B cell (primary cell): Measurements from ENCODE around the gene RCN2. TPM values are rescaled to one million over a fixed set of nuclear protein-coding genes. Genes with fewer than 3 reads are reported as not detected.

Experiments
- ATAC-seq: fragments of 200-7000 bp; cut with Tn5 transposase; one replicate; pipeline ENCODE4 v1.10.0; 2021; ENCODE audit warnings: low read depth, mild to moderate bottlenecking, moderate number of reproducible peaks, moderate library complexity
- CTCF ChIA-PET: fragments of 350-600 bp; sonication (Branson Sonifier 250); formaldehyde crosslinking; loops from one replicate; lab custom pipeline; 2021; ENCODE audit warnings: antibody characterized with exemption, inconsistent platforms; lab: Charles Lee
- POLR2A ChIA-PET: fragments of 350-600 bp; sonication (Branson Sonifier 250); formaldehyde crosslinking; loops from one replicate; lab custom pipeline; 2021; ENCODE audit warnings: antibody characterized with exemption; lab: Charles Lee
- DNase-seq: peaks from one replicate; pipeline ENCODE4 v3.0.0; 2013
- H2AFZ ChIP-seq: 2 replicates; pipeline ENCODE4 v1.6.1; 2012; ENCODE audit warnings: mild to moderate bottlenecking, low read depth, low read length; ENCODE audit not compliant: insufficient read depth, poor library complexity, severe bottlenecking
- H3K27ac ChIP-seq, 2 donors: 1 replicate in 1 of 2; 2 replicates in 1 of 2; pipeline ENCODE4 v1.5.1; 2012 to 2013; ENCODE audit warnings: low read length in 2 of 2, mild to moderate bottlenecking in 2 of 2, moderate library complexity in 1 of 2
- H3K27me3 ChIP-seq, 4 experiments: fragments of 200-600 bp in 1 of 4; sonication (generic) in 1 of 4; replicated peaks in 1 of 4; 1 replicate in 2 of 4; 2 replicates in 2 of 4; pipeline versions ENCODE4 v1.6.1 to v1.7.0; 2013 to 2016; ENCODE audit warnings: low read length in 3 of 4, mild to moderate bottlenecking in 2 of 4, mixed read lengths in 1 of 4, moderate library complexity in 1 of 4; ENCODE audit not compliant: insufficient read depth in 4 of 4, control insufficient read depth in 3 of 4; ENCODE audit errors: control extremely low read depth in 1 of 4
- H3K36me3 ChIP-seq, 2 experiments: replicated peaks in 1 of 2; 1 replicate in 1 of 2; 2 replicates in 1 of 2; pipeline versions ENCODE4 v1.6.1 to v1.7.1; 2013; ENCODE audit warnings: low read length in 1 of 2; ENCODE audit not compliant: insufficient read depth in 2 of 2, control insufficient read depth in 1 of 2; ENCODE audit errors: control extremely low read depth in 1 of 2, extremely low read depth in 1 of 2
- H3K4me1 ChIP-seq, 2 donors: fragments of 200-600 bp in 1 of 2; sonication (generic) in 1 of 2; 1 replicate in 1 of 2; 2 replicates in 1 of 2; pipeline versions ENCODE4 v1.5.1 to v1.6.1; 2013 to 2017; ENCODE audit warnings: low read length in 2 of 2; ENCODE audit not compliant: control insufficient read depth in 2 of 2, insufficient read depth in 2 of 2
- H3K4me2 ChIP-seq: replicated peaks from 2 replicates; pipeline ENCODE3; 2012; ENCODE audit warnings: mild to moderate bottlenecking, low read depth, low read length; ENCODE audit not compliant: poor library complexity, severe bottlenecking
- H3K4me3 ChIP-seq, 5 experiments: fragments of 200-600 bp in 1 of 5; sonication (generic) in 1 of 5; 1 replicate in 3 of 5; 2 replicates in 2 of 5; pipeline versions ENCODE4 v1.5.1 to v1.7.0; 2011 to 2016; ENCODE audit warnings: low read length in 4 of 5, mild to moderate bottlenecking in 4 of 5, low read depth in 2 of 5, control low read depth in 1 of 5, moderate library complexity in 1 of 5; ENCODE audit not compliant: insufficient read depth in 1 of 5; ENCODE audit errors: control extremely low read depth in 1 of 5, extremely low read depth in 1 of 5
- H3K79me2 ChIP-seq: fragments of 200-600 bp; sonication (generic); one replicate; pipeline ENCODE4 v1.6.0; 2016; ENCODE audit warnings: low read length; ENCODE audit not compliant: control insufficient read depth, insufficient read depth
- H3K9ac ChIP-seq: fragments of 200-600 bp; sonication (generic); 2 replicates; pipeline ENCODE4 v1.6.1; 2017; ENCODE audit warnings: mild to moderate bottlenecking, low read length, moderate library complexity
- H3K9me3 ChIP-seq, 3 donors: one replicate each; pipeline versions ENCODE4 v1.6.1 to v1.7.1; 2013; ENCODE audit warnings: low read length in 2 of 3; ENCODE audit not compliant: control insufficient read depth in 2 of 3, insufficient read depth in 1 of 3; ENCODE audit errors: control extremely low read depth in 1 of 3
- H4K20me1 ChIP-seq: 2 replicates; pipeline ENCODE4 v1.6.0; 2012; ENCODE audit warnings: mild to moderate bottlenecking, low read length; ENCODE audit not compliant: insufficient read depth, control insufficient read depth, poor library complexity, severe bottlenecking
- H3K27ac Mint-ChIP-seq: one replicate; pipeline ENCODE4 v1.8.0; 2021; ENCODE audit warnings: mixed read lengths
- H3K27me3 Mint-ChIP-seq: one replicate; pipeline ENCODE4 v1.8.0; 2021; ENCODE audit warnings: mixed read lengths
- H3K4me1 Mint-ChIP-seq: one replicate; pipeline ENCODE4 v1.8.0; 2021; ENCODE audit warnings: mixed read lengths
- H3K4me3 Mint-ChIP-seq: one replicate; pipeline ENCODE4 v1.8.0; 2021; ENCODE audit warnings: mixed read lengths
- H3K9me3 Mint-ChIP-seq: one replicate; pipeline ENCODE4 v1.8.0; 2022; ENCODE audit warnings: mixed read lengths; ENCODE audit not compliant: insufficient read depth
- CTCF ChIP-seq: fragments of 200-600 bp; IDR thresholded peaks from one replicate; pipeline ENCODE4 v1.8.0; 2022; ENCODE audit warnings: antibody characterized with exemption, mild to moderate bottlenecking
- EZH2 ChIP-seq: IDR thresholded peaks from 2 replicates; pipeline ENCODE4 v1.6.1; 2012; ENCODE audit warnings: borderline replicate concordance, low read depth, mild to moderate bottlenecking, moderate library complexity, low read length; ENCODE audit not compliant: insufficient read depth, poor library complexity, severe bottlenecking
- WGBS: methylation state at CpG from one replicate; pipeline ENCODE4 v1.1.5; 2013; ENCODE audit warnings: missing lambda C conversion rate; ENCODE audit not compliant: insufficient coverage; 5-methylcytosine and 5-hydroxymethylcytosine counted together
- intact Hi-C: fragments of 100-400 bp; cut with micrococcal nuclease; formaldehyde crosslinking; loops from one replicate; pipeline ENCODE4 v1.10.0; 2022
- polyA plus RNA-seq: library from polyadenylated mRNA; depleted of rRNA; stranded (reverse); fragments of >200 nt; gene quantifications from 2 replicates; pipeline ENCODE4 v1.2.3, GENCODE V29; 2012
- total RNA-seq, 2 donors: library from RNA; stranded (reverse); fragments of 120-200 nt in 1 of 2; gene quantifications; 1 replicate in 1 of 2; 2 replicates in 1 of 2; pipeline versions ENCODE4 v1.2.3 to v1.2.4, GENCODE V29; 2013 to 2022

Gene RCN2
- total and polyA plus RNA-seq, 2 donors (not counting 1 experiment from before 2014, with no cell fraction given): 16.7 to 27.8 TPM

GRCh38 chr15:76912430-76912829 is 19.1 kb upstream of the RCN2 start:
- no peaks in the 10 kb centered on the region for H3K36me3 ChIP-seq
- H3K4me3 Mint-ChIP-seq: no peak overlapping the region
- H2AFZ ChIP-seq: no peak overlapping the region
- H3K4me1 Mint-ChIP-seq: peaks cover 19% of the 10 kb centered on the region
- peaks cover 0 to 3% (median 0%) of the 10 kb centered on the region in 3 donors for H3K9me3 ChIP-seq
- H3K27ac Mint-ChIP-seq: no peak overlapping the region
- H3K4me3 ChIP-seq: no peak overlapping the region
- ChIA-PET CTCF (no interaction called here), POLR2A (no interaction called here)
- WGBS: no CpG with 5 or more reads among the region's 4 CpGs
- no peaks in the 10 kb centered on the region for H3K9me3 Mint-ChIP-seq
- H3K9ac ChIP-seq: no peak overlapping the region
- H3K4me1 ChIP-seq: peaks cover 4 to 8% of the 10 kb centered on the region in 2 donors
- no peaks in the 10 kb centered on the region for H3K79me2 ChIP-seq
- ATAC-seq: no peak
- H3K27me3 Mint-ChIP-seq: peaks cover 1% of the 10 kb centered on the region
- no peaks in the 10 kb centered on the region for H3K27me3 ChIP-seq
- DNase-seq: no peak
- H4K20me1 ChIP-seq: no peaks in the 10 kb centered on the region
- H3K4me2 ChIP-seq: no peak overlapping the region
- TF ChIP-seq EZH2 (no peak), CTCF (no peak)
- no peak overlapping the region for H3K27ac ChIP-seq
- intact Hi-C loops: no loop called here

GRCh38 chr15:76913737-76914136 is 17.8 kb upstream of the RCN2 start:
- no peaks in the 10 kb centered on the region for H4K20me1 ChIP-seq
- no peaks in the 10 kb centered on the region for H3K9me3 Mint-ChIP-seq
- ChIA-PET CTCF (no interaction called here), POLR2A (no interaction called here)
- 76% methylated on average over 2 of the region's 2 CpGs for WGBS
- H2AFZ ChIP-seq: no peak overlapping the region
- intact Hi-C loops: no loop called here
- no peak overlapping the region for H3K4me3 ChIP-seq
- H3K4me1 ChIP-seq: peaks cover 0 to 4% of the 10 kb centered on the region in 2 donors
- H3K27ac Mint-ChIP-seq: no peak overlapping the region
- H3K79me2 ChIP-seq: no peaks in the 10 kb centered on the region
- DNase-seq (no peak), ATAC-seq (no peak)
- peaks cover 6% of the 10 kb centered on the region for H3K27me3 Mint-ChIP-seq
- H3K4me3 Mint-ChIP-seq: no peak overlapping the region
- peaks cover 11% of the 10 kb centered on the region for H3K4me1 Mint-ChIP-seq
- no peak overlapping the region for H3K27ac ChIP-seq
- H3K27me3 ChIP-seq: no peaks in the 10 kb centered on the region
- no peak for TF ChIP-seq CTCF
- TF ChIP-seq EZH2: no peak
- peaks cover 0 to 3% (median 0%) of the 10 kb centered on the region in 3 donors for H3K9me3 ChIP-seq
- no peaks in the 10 kb centered on the region for H3K36me3 ChIP-seq
- no peak overlapping the region for H3K9ac ChIP-seq
- no peak overlapping the region for H3K4me2 ChIP-seq
